ENCODE results near the gene DCTN5.

The DCTN5 gene

GRCh38 chr16:23704772-23705516 lies 63.7 kb downstream of the DCTN5 start:
- H3K27ac ChIP-seq, result no peak overlapping the region
- TF ChIP-seq ZFX (IDR thresholded peaks at IDR 0.05; ENCODE audit: borderline replicate concordance) (no peak), CTCF (IDR thresholded peaks at IDR 0.05) (no peak)

GRCh38 chr16:23705517-23705902 lies 64.2 kb downstream of the DCTN5 start:
- H3K27ac ChIP-seq, result no peak overlapping the region

GRCh38 chr16:23706439-23706838 lies 65.2 kb downstream of the DCTN5 start:
- no peak overlapping the region for H3K27ac ChIP-seq
- TF ChIP-seq ZFX (IDR thresholded peaks at IDR 0.05; ENCODE audit: borderline replicate concordance) (no peak), CTCF (IDR thresholded peaks at IDR 0.05) (no peak)

More at GRCh38 chr16:23705517-23705902, 64.2 kb downstream of the DCTN5 start:
- TF ChIP-seq ZFX (IDR thresholded peaks at IDR 0.05; ENCODE audit: borderline replicate concordance) (no peak), CTCF (IDR thresholded peaks at IDR 0.05) (no peak)

GRCh38 chr16:23709536-23709935 lies 68.3 kb downstream of the DCTN5 start:
- H3K27ac ChIP-seq, result no peak overlapping the region
- TF ChIP-seq ZFX (IDR thresholded peaks at IDR 0.05; ENCODE audit: borderline replicate concordance) (no peak), CTCF (IDR thresholded peaks at IDR 0.05) (no peak)

- TF ChIP-seq CTCF (IDR thresholded peaks at IDR 0.05), result no peak
- TF ChIP-seq ZFX (IDR thresholded peaks at IDR 0.05; ENCODE audit: borderline replicate concordance), result no peak
- no peak overlapping the region for H3K27ac ChIP-seq
Measured at GRCh38 chr16:23710008-23710407, 68.7 kb downstream of the DCTN5 start.

- no peak overlapping the region for H3K27ac ChIP-seq
- no peak for TF ChIP-seq CTCF (IDR thresholded peaks at IDR 0.05)
- TF ChIP-seq ZFX (IDR thresholded peaks at IDR 0.05; ENCODE audit: borderline replicate concordance), result no peak
Measured at GRCh38 chr16:23710504-23710903, 69.2 kb downstream of the DCTN5 start.

- no peak for TF ChIP-seq CTCF (IDR thresholded peaks at IDR 0.05)
- TF ChIP-seq ZFX (IDR thresholded peaks at IDR 0.05; ENCODE audit: borderline replicate concordance), result no peak
Measured at GRCh38 chr16:23711785-23712184, 70.5 kb downstream of the DCTN5 start.

More at GRCh38 chr16:23711785-23712184, 70.5 kb downstream of the DCTN5 start:
- H3K27ac ChIP-seq, result no peak overlapping the region
